Measurements from ENCODE around the gene HSBP1.

Gene HSBP1

GRCh38 chr16:83837566-83837965, 29.8 kb downstream of the HSBP1 start:
- H3K9me3 ChIP-seq (ENCODE audit: low read depth, low read length), result no peaks in the 10 kb centered on the region

GRCh38 chr16:83838151-83838550, 30.4 kb downstream of the HSBP1 start:
- DNase-seq (ENCODE audit: low read depth, low spot score), result no peak
- Histone ChIP-seq H3K4me3 (no peak overlapping the region), H3K9ac (ENCODE audit: insufficient read length) (no peak overlapping the region), H3K36me3 (ENCODE audit: insufficient read depth, low read length) (no peaks in the 10 kb centered on the region), H3K9me3 (ENCODE audit: low read depth, low read length) (no peaks in the 10 kb centered on the region), H3K27ac (no peak overlapping the region)
- no peak for TF ChIP-seq FOXP2 (optimal IDR thresholded peaks at IDR 0.05; ENCODE audit: control extremely low read depth, extremely low read length, insufficient read depth)
- TF ChIP-seq POLR2AphosphoS5 (IDR thresholded peaks at IDR 0.05; ENCODE audit: borderline replicate concordance, low read depth, low read length), result no peak
- TF ChIP-seq EZH2 (IDR thresholded peaks at IDR 0.05), result no peak

More at GRCh38 chr16:83837566-83837965, 29.8 kb downstream of the HSBP1 start:
- no peak for DNase-seq (ENCODE audit: low read depth, low spot score)
- TF ChIP-seq EZH2 (IDR thresholded peaks at IDR 0.05), result no peak
- TF ChIP-seq FOXP2 (optimal IDR thresholded peaks at IDR 0.05; ENCODE audit: control extremely low read depth, extremely low read length, insufficient read depth), result no peak
- TF ChIP-seq POLR2AphosphoS5 (IDR thresholded peaks at IDR 0.05; ENCODE audit: borderline replicate concordance, low read depth, low read length), result no peak
- Histone ChIP-seq H3K9ac (ENCODE audit: insufficient read length) (no peak overlapping the region), H3K27ac (no peak overlapping the region), H3K36me3 (ENCODE audit: insufficient read depth, low read length) (no peaks in the 10 kb centered on the region), H3K4me3 (no peak overlapping the region)

- H3K4me3 ChIP-seq, result no peak overlapping the region
- H3K27ac ChIP-seq, result no peak overlapping the region
- DNase-seq (ENCODE audit: low read depth, low spot score), result no peak
- H3K36me3 ChIP-seq (ENCODE audit: insufficient read depth, low read length), result no peaks in the 10 kb centered on the region
- H3K9me3 ChIP-seq (ENCODE audit: low read depth, low read length), result no peaks in the 10 kb centered on the region
- H3K9ac ChIP-seq (ENCODE audit: insufficient read length), result no peak overlapping the region
- TF ChIP-seq EZH2 (IDR thresholded peaks at IDR 0.05) (no peak), FOXP2 (optimal IDR thresholded peaks at IDR 0.05; ENCODE audit: control extremely low read depth, extremely low read length, insufficient read depth) (no peak), POLR2AphosphoS5 (IDR thresholded peaks at IDR 0.05; ENCODE audit: borderline replicate concordance, low read depth, low read length) (no peak)
These were observed 31.8 kb downstream of the HSBP1 start for GRCh38 chr16:83839561-83839960.

- Histone ChIP-seq H3K9ac (ENCODE audit: insufficient read length) (no peak overlapping the region), H3K27ac (no peak overlapping the region), H3K9me3 (ENCODE audit: low read depth, low read length) (no peaks in the 10 kb centered on the region), H3K4me3 (no peak overlapping the region), H3K36me3 (ENCODE audit: insufficient read depth, low read length) (no peaks in the 10 kb centered on the region)
- no peak for DNase-seq (ENCODE audit: low read depth, low spot score)
- no peak for TF ChIP-seq EZH2 (IDR thresholded peaks at IDR 0.05)
- TF ChIP-seq FOXP2 (optimal IDR thresholded peaks at IDR 0.05; ENCODE audit: control extremely low read depth, extremely low read length, insufficient read depth), result no peak
- no peak for TF ChIP-seq POLR2AphosphoS5 (IDR thresholded peaks at IDR 0.05; ENCODE audit: borderline replicate concordance, low read depth, low read length)
These were observed 32.4 kb downstream of the HSBP1 start for GRCh38 chr16:83840060-83840617.

- TF ChIP-seq FOXP2 (optimal IDR thresholded peaks at IDR 0.05; ENCODE audit: control extremely low read depth, extremely low read length, insufficient read depth) (no peak), POLR2AphosphoS5 (IDR thresholded peaks at IDR 0.05; ENCODE audit: borderline replicate concordance, low read depth, low read length) (no peak), EZH2 (IDR thresholded peaks at IDR 0.05) (no peak)
- no peak overlapping the region for H3K9ac ChIP-seq (ENCODE audit: insufficient read length)
- H3K9me3 ChIP-seq (ENCODE audit: low read depth, low read length), result no peaks in the 10 kb centered on the region
- no peak overlapping the region for H3K27ac ChIP-seq
- H3K4me3 ChIP-seq, result no peak overlapping the region
- H3K36me3 ChIP-seq (ENCODE audit: insufficient read depth, low read length), result no peaks in the 10 kb centered on the region
- no peak for DNase-seq (ENCODE audit: low read depth, low spot score)
These were observed 34.5 kb downstream of the HSBP1 start for GRCh38 chr16:83842291-83842690.

- Histone ChIP-seq H3K4me3 (no peak overlapping the region), H3K27ac (no peak overlapping the region), H3K36me3 (ENCODE audit: insufficient read depth, low read length) (no peaks in the 10 kb centered on the region), H3K9me3 (ENCODE audit: low read depth, low read length) (no peaks in the 10 kb centered on the region), H3K9ac (ENCODE audit: insufficient read length) (no peak overlapping the region)
- no peak for DNase-seq (ENCODE audit: low read depth, low spot score)
- TF ChIP-seq FOXP2 (optimal IDR thresholded peaks at IDR 0.05; ENCODE audit: control extremely low read depth, extremely low read length, insufficient read depth) (no peak), POLR2AphosphoS5 (IDR thresholded peaks at IDR 0.05; ENCODE audit: borderline replicate concordance, low read depth, low read length) (no peak), EZH2 (IDR thresholded peaks at IDR 0.05) (no peak)
These were observed 35.2 kb downstream of the HSBP1 start for GRCh38 chr16:83842756-83843507.

GRCh38 chr16:83843657-83844056, 35.9 kb downstream of the HSBP1 start:
- TF ChIP-seq POLR2AphosphoS5 (IDR thresholded peaks at IDR 0.05; ENCODE audit: borderline replicate concordance, low read depth, low read length) (no peak), FOXP2 (optimal IDR thresholded peaks at IDR 0.05; ENCODE audit: control extremely low read depth, extremely low read length, insufficient read depth) (no peak), EZH2 (IDR thresholded peaks at IDR 0.05) (no peak)
- H3K27ac ChIP-seq, result no peak overlapping the region
- H3K9me3 ChIP-seq (ENCODE audit: low read depth, low read length), result no peaks in the 10 kb centered on the region
- no peak overlapping the region for H3K9ac ChIP-seq (ENCODE audit: insufficient read length)
- H3K4me3 ChIP-seq, result no peak overlapping the region
- no peak for DNase-seq (ENCODE audit: low read depth, low spot score)
- H3K36me3 ChIP-seq (ENCODE audit: insufficient read depth, low read length), result no peaks in the 10 kb centered on the region

GRCh38 chr16:83845263-83845662, 37.5 kb downstream of the HSBP1 start:
- H3K4me3 ChIP-seq, result no peak overlapping the region
- no peaks in the 10 kb centered on the region for H3K36me3 ChIP-seq (ENCODE audit: insufficient read depth, low read length)
- H3K9ac ChIP-seq (ENCODE audit: insufficient read length), result no peak overlapping the region
- H3K27ac ChIP-seq, result no peak overlapping the region
- H3K9me3 ChIP-seq (ENCODE audit: low read depth, low read length), result no peaks in the 10 kb centered on the region
- no peak for DNase-seq (ENCODE audit: low read depth, low spot score)
- no peak for TF ChIP-seq POLR2AphosphoS5 (IDR thresholded peaks at IDR 0.05; ENCODE audit: borderline replicate concordance, low read depth, low read length)
- no peak for TF ChIP-seq EZH2 (IDR thresholded peaks at IDR 0.05)
- no peak for TF ChIP-seq FOXP2 (optimal IDR thresholded peaks at IDR 0.05; ENCODE audit: control extremely low read depth, extremely low read length, insufficient read depth)
